ENCODE data around the gene EXPH5.

EXPH5 gene

DNA sequence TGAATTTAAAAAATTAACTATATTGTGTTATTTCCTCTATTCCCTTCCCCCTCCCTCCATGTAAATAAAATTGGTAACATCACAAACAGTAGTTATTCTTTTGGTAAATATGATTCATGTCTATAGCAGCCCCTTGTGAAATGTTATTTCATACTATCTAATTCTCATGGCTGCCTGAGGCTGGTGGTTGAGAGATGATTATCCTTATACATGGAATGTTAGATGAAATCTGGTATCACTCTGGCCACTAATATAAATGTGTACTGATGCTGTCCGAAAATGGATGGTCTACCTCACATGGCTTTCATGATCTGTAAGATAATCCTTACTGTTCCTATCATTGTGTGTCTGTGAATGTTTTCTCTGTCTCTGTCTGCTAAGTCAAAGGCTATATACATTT, 25.0 kb upstream of the EXPH5 start:
- DNase-seq (ENCODE audit: low read depth): peak; percentile 51
- TF ChIP-seq, protein P1, sequence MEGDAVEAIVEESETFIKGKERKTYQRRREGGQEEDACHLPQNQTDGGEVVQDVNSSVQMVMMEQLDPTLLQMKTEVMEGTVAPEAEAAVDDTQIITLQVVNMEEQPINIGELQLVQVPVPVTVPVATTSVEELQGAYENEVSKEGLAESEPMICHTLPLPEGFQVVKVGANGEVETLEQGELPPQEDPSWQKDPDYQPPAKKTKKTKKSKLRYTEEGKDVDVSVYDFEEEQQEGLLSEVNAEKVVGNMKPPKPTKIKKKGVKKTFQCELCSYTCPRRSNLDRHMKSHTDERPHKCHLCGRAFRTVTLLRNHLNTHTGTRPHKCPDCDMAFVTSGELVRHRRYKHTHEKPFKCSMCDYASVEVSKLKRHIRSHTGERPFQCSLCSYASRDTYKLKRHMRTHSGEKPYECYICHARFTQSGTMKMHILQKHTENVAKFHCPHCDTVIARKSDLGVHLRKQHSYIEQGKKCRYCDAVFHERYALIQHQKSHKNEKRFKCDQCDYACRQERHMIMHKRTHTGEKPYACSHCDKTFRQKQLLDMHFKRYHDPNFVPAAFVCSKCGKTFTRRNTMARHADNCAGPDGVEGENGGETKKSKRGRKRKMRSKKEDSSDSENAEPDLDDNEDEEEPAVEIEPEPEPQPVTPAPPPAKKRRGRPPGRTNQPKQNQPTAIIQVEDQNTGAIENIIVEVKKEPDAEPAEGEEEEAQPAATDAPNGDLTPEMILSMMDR (IDR thresholded peaks at IDR 0.05; ENCODE audit: insufficient read depth, low read depth, low read length, missing control alignments): no peak
- H3K4me3 ChIP-seq (ENCODE audit: low read length): no peak overlapping the region

DNA sequence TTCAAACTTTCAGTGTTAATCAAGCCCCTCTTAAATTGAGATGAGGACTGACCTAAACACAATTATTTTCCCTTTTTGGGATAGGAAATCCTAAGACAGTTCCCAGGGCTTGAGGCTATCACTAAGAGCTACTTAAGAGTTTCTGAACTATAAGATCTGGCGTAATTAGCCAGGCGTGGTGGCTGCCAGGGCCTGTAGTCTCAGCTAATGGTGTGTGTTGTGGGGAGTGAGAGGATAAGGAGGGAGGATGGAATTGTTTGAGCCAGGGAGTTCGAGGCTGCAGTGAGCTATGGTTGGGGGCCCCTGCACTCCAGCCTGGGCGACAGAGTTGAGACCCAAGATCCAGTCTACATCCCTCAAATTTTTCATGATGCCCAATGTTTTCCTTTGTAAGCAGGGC, 23.5 kb upstream of the EXPH5 start:
- DNase-seq (ENCODE audit: low read depth): peak; percentile 45

DNA sequence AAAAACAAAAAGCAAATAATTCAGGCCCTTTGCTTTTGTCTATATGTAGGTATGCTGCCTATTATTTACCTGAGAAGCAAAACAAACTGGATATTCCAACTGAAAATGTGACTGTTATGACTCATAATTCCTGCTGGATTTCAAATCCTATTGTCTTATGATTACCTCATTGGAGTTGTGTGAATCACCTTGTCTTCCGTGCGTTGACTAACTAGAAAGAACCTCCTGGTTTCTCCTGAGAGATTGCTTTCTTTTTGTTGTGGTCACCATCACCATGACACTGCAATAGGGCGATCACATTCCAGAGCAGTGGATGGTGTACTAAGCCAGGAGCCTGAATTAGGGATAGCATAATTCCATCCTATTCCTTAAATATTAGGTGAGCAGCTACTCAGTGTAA, 23.0 kb upstream of the EXPH5 start:
- H3K4me3 ChIP-seq (ENCODE audit: low read length): no peak overlapping the region
- TF ChIP-seq, protein P1 (IDR thresholded peaks at IDR 0.05; ENCODE audit: insufficient read depth, low read depth, low read length, missing control alignments): no peak
- DNase-seq (ENCODE audit: low read depth): peak; percentile 99

More for the DNA sequence above, 23.5 kb upstream of the EXPH5 start:
- TF ChIP-seq, protein P1 (IDR thresholded peaks at IDR 0.05; ENCODE audit: insufficient read depth, low read depth, low read length, missing control alignments): no peak
- no peak overlapping the region for H3K4me3 ChIP-seq (ENCODE audit: low read length)

DNA sequence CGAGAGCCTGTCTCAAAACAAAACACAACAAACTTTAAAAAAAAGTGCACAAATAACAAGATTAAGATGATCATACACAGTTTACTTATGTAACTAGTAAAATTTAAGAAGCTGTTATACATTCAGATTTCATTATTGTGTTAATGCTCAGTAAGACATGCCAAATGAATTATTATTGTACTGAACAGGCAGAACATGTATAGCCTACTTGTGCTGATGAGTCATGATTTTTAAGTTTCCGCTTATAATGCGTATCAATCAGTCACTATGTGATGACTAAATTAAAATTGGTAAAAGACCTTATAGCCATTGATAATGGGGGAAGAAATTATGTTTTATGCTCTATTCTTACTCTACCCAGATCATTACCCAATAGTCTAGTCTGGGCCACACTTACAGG, 20.5 kb upstream of the EXPH5 start:
- peak; percentile 75 for DNase-seq (ENCODE audit: low read depth)
- TF ChIP-seq, protein P1 (IDR thresholded peaks at IDR 0.05; ENCODE audit: insufficient read depth, low read depth, low read length, missing control alignments): no peak
- H3K4me3 ChIP-seq (ENCODE audit: low read length): no peak overlapping the region

DNA sequence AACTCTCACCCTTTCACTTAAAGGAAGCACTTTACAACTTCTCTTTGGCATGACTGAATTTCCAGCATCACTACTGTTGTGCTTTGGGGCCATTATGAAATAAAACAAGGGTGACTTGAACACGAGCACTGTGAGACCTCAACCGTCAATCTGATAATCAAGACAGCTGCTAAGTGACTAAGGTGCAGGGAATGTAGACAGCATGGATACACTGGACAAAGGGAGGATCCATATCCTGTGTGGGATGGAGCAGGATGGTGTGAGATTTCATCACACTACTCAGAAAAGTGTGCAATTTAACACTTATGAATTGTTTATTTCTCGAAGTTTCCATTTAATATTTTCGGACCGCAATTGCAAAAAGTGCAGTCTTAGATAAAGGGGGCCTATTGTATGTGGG, 16.1 kb upstream of the EXPH5 start:
- peak; percentile 72 for DNase-seq (ENCODE audit: low read depth)
- no peak overlapping the region for H3K4me3 ChIP-seq (ENCODE audit: low read length)
- TF ChIP-seq, protein P1 (IDR thresholded peaks at IDR 0.05; ENCODE audit: insufficient read depth, low read depth, low read length, missing control alignments): no peak

DNA sequence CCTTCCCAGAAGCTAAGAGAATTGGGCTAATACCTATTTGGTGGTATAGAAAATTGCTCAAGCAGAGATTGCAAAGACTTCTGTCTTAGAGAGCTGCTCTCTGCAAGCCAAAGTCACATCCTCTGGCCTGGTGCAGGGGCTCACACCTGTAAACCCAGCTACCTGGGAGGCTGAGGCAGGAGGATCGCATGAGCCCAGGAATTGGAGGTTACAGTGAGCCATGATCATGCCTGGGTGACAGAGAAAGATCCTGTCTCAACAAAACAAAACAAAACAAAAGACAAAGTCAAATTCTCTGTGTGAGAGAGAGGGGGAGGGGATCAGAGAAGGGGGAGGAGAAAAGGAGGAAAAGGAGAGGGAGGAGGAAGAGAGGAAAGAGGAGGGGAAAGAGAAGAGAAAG, 15.0 kb upstream of the EXPH5 start:
- TF ChIP-seq, protein P1 (IDR thresholded peaks at IDR 0.05; ENCODE audit: insufficient read depth, low read depth, low read length, missing control alignments): no peak
- H3K4me3 ChIP-seq (ENCODE audit: low read length): no peak overlapping the region
- no peak for DNase-seq (ENCODE audit: low read depth)

DNA sequence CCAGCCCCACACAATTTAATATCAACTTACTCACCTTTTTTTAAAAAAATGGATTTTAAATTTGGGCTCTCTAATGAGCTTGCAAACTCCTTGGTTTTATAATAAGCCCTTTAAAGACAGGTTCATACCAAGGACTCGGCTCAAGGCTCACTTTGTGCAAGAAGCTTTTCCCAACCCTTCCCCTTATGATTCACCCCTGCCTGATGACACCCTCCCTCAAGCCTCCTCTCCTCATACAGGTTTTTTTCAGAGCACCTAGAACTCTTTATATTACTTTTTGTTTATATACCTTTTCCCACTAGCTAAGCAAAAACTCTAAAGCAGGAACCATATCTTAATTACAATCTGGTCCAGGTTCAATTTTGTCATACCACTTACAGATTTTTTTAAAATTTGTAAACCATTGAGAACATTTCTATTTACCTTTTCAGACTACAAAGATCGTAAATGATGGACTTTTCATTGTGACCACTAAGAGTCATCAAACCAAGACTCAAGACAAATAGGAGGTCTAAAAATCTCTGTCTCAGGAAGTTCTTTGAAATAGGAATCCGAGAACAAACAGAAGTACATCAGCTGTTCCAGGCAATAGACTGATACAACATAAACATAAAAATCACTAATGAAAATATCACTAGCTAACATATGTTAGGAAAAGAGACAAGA, 13.1 kb upstream of the EXPH5 start:
- H3K4me3 ChIP-seq (ENCODE audit: low read length): no peak overlapping the region
- peak; percentile 88 for DNase-seq (ENCODE audit: low read depth)
- TF ChIP-seq, protein P1 (IDR thresholded peaks at IDR 0.05; ENCODE audit: insufficient read depth, low read depth, low read length, missing control alignments): no peak

Data from epithelial cell of esophagus (primary cell).